HG02763 (cell line): ENCODE results near the gene VCAM1.
"Not testable (repeated sequence)": the region's sequence is repeated elsewhere in the genome, so short reads cannot be mapped to it uniquely, and the experiment has no call there.

Experiments used
- ATAC-seq: cut with Tn5 transposase; IDR thresholded peaks from one replicate; pipeline ENCODE4 v1.9.1; 2021; ENCODE audit warnings: mild to moderate bottlenecking, moderate library complexity; ENCODE audit not compliant: unreplicated experiment

VCAM1 gene

GRCh38 chr1:100773444-100773843, 53.9 kb downstream of the VCAM1 start:
- ATAC-seq = no peak

DNA sequence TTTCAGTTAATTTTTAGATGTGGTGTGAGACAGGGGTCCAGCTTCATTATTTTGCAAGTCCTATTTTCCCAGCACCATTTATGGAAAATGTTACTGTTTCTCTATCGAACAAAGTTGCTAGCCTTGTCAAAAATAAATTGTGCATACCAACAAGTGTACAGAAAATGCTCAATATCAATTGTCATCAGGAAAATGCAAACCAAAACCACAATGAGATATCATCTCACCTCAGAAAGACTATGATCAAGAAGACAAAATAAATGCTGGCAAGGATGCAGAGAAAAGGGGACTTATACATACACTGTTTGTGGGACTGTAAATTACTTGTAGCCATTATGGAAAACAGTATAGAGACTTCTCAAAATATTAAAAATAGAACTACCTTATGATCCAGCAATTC, 54.8 kb downstream of the VCAM1 start:
- ATAC-seq = no peak

GRCh38 chr1:100775483-100775882, 55.9 kb downstream of the VCAM1 start:
- ATAC-seq = no peak

- ATAC-seq = no peak
Measured at GRCh38 chr1:100778748-100779147, 59.2 kb downstream of the VCAM1 start.

- no peak for ATAC-seq
Measured at GRCh38 chr1:100780814-100781213, 61.3 kb downstream of the VCAM1 start.

DNA sequence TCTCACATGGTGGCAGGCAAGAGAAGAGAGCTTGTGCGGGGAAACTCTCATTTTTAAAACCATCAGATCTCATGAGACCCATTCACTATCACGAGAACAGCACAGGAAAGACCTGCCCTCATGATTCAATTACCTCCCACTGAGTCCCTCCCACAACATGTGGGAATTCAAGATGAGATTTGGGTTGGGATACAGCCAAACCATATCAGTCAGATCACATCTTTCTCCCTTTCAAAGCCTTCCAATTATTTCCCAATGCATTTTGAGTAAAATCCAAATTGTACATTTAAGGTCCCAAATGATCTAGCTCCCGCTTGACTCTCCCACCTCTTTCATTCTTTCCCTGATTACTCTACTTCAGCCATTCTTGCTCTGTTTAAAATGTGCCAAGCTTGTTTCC, 62.2 kb downstream of the VCAM1 start:
- not testable (repeated sequence) for ATAC-seq

DNA sequence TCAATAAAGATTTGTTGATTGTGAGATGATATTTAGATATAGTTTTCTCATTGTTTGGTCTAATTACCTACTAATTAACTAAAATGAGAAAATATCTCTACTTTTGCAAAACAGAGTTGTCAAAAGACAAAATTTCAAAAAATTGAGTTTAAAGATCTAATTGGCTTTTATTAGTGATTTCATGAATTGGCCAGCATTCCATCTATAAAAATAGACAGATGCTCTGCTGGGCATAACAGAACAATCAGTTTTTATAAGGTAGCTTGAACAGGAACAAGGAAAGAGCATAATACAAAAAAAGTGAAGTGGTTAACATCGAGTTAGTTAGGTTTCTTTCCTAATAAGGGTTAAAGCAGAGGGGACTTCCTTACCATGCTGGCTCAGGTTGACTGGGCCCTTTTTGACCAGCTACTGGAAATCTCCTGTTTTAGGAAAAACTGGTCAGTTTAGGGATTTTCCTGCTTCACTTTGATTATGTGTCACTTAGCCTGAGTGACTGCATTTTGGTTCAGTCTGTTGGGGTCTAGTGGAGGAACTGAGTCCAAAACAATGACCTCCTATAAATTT, 63.0 kb downstream of the VCAM1 start:
- ATAC-seq = no peak

DNA sequence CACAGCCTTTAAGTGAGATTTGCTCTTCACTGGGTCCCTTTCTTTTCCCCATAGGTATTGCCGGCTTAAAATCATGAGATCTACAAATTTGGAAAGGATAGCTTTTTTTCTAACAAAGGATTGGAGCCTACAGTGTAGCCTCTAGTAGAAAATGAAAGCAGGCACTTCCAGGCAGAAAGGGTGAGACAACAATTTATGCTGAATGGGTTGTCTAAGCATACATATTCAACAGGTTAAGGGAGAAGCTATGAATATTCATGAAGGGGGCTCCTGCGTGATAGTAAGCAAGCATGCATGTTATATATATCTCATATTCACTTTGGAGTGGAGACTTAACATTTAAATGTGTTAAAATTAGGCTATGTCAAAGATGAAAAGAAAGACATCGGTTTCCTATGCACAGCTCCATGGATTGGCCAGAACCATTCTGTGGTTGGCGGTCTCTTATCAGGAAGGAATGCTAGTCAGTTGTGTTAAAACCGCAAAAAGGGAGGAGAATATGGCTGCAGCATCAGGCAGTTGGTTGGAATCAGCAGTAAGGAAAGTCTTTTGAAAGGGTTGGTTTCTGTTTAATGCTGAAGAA, 66.0 kb downstream of the VCAM1 start:
- no peak for ATAC-seq

DNA sequence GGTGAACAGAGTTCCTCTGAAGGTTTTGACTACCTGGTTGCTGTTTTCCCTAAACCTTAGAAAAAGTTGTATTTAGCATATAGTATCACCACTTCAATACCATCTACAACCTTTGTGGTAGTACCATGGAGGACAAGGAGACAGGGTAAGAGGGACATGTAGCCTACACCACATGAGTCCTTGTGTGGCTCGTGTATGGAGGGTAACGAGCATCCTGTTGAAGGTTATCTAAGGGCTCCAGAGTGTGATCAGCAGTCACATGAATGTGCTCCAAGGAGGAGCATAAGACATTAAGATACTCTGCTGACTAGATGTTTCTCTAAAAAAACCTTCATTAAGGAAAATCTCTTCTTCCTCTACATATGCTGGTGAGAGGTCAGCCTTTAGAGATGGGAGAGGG, 67.3 kb downstream of the VCAM1 start:
- no peak for ATAC-seq
